PC-3 (cell line): ENCODE data around the gene LINC01488. TPM values are rescaled to one million over a fixed set of nuclear protein-coding genes. Genes with fewer than 3 reads are reported as not detected.

Experiments
- ATAC-seq: fragments of 200-7000 bp; cut with Tn5 transposase; 2 replicates; pipeline ENCODE4 v1.9.1; 2020; ENCODE audit warnings: mild to moderate bottlenecking, moderate library complexity
- BruUV-seq: library from RNA; stranded (reverse); fragments of 400-500 nt; replicated peaks from 2 replicates; lab custom pipeline; 2021; lab: Mats Ljungman, UMichigan
- CTCF ChIA-PET: fragments of 300-600 bp; sonication (Branson Sonifier 250); formaldehyde crosslinking; loops from one replicate; lab custom pipeline; 2022; ENCODE audit warnings: antibody characterized with exemption; lab: Charles Lee
- POLR2A ChIA-PET: fragments of 300-600 bp; sonication (Branson Sonifier 250); formaldehyde crosslinking; loops from one replicate; lab custom pipeline; 2022; ENCODE audit warnings: antibody characterized with exemption; ENCODE audit not compliant: unreplicated experiment; lab: Charles Lee
- DNase-seq: peaks from one replicate; pipeline ENCODE4 v3.0.0-alpha.2; 2015
- H2AFZ ChIP-seq: fragments of 300-600 bp; sonication (generic); 2 replicates; pipeline ENCODE4 v1.6.0; 2016; ENCODE audit warnings: antibody characterized with exemption, low read length
- H3F3A ChIP-seq: fragments of 300-600 bp; sonication (generic); one replicate; pipeline ENCODE4 v1.6.0; 2017; ENCODE audit warnings: antibody characterized with exemption, low read length, control low read depth, mild to moderate bottlenecking; ENCODE audit not compliant: unreplicated experiment
- H3K27ac ChIP-seq: fragments of 300-600 bp; sonication (generic); 2 replicates; pipeline ENCODE4 v1.5.1; 2016; ENCODE audit warnings: mild to moderate bottlenecking, low read length
- H3K27me3 ChIP-seq: fragments of 300-600 bp; sonication (generic); 2 replicates; pipeline ENCODE4 v1.6.1; 2016; ENCODE audit warnings: low read length, mixed read lengths
- H3K36me3 ChIP-seq: fragments of 300-600 bp; sonication (generic); 2 replicates; pipeline ENCODE4 v1.6.1; 2016; ENCODE audit warnings: low read depth, mixed run types, low read length, mixed read lengths
- H3K4me1 ChIP-seq: fragments of 300-600 bp; sonication (generic); 2 replicates; pipeline ENCODE4 v1.5.1; 2016; ENCODE audit warnings: low read length; ENCODE audit not compliant: insufficient read depth
- H3K4me2 ChIP-seq: fragments of 300-600 bp; sonication (generic); 2 replicates; pipeline ENCODE4 v1.6.0; 2016; ENCODE audit warnings: low read length
- H3K4me3 ChIP-seq: fragments of 300-600 bp; sonication (generic); 2 replicates; pipeline ENCODE4 v1.5.1; 2016; ENCODE audit warnings: mild to moderate bottlenecking, low read length, mixed read lengths
- H3K79me2 ChIP-seq: fragments of 300-600 bp; sonication (generic); 2 replicates; pipeline ENCODE4 v1.6.1; 2017; ENCODE audit warnings: low read length, mixed read lengths
- H3K9ac ChIP-seq: fragments of 300-600 bp; sonication (generic); 2 replicates; pipeline ENCODE4 v1.6.0; 2016; ENCODE audit warnings: mild to moderate bottlenecking, low read length
- H3K9me2 ChIP-seq: fragments of 300-600 bp; sonication (generic); replicated peaks from 2 replicates; pipeline ENCODE4 v1.6.1; 2016; ENCODE audit warnings: mixed run types, low read length, mixed read lengths
- H3K9me3 ChIP-seq: fragments of 300-600 bp; sonication (generic); 2 replicates; pipeline ENCODE4 v1.6.1; 2016; ENCODE audit warnings: low read length, mixed read lengths
- H4K20me1 ChIP-seq: fragments of 300-600 bp; sonication (generic); 2 replicates; pipeline ENCODE4 v1.6.1; 2016; ENCODE audit warnings: low read length, mixed read lengths
- CTCF ChIP-seq: fragments of 300-600 bp; sonication (generic); conservative IDR thresholded peaks from 2 replicates; pipeline ENCODE4 v1.5.1; 2017; ENCODE audit warnings: antibody characterized with exemption, low read depth, mild to moderate bottlenecking, low read length
- EZH2 ChIP-seq: fragments of 300-600 bp; sonication (generic); IDR thresholded peaks from one replicate; pipeline ENCODE4 v1.6.1; 2017; ENCODE audit warnings: antibody characterized with exemption, mild to moderate bottlenecking, low read length; ENCODE audit not compliant: unreplicated experiment
- EZH2phosphoT487 ChIP-seq: fragments of 300-600 bp; sonication (generic); IDR thresholded peaks from 2 replicates; pipeline ENCODE4 v1.6.1; 2018; ENCODE audit warnings: mild to moderate bottlenecking, antibody characterized with exemption, low read length, borderline replicate concordance
- intact Hi-C: fragments of 100-400 bp; cut with micrococcal nuclease; formaldehyde crosslinking; loops from 2 replicates; pipeline ENCODE4 v1.9.0; 2023
- total RNA-seq: library from RNA; depleted of rRNA; stranded (reverse); fragments of >200 nt; gene quantifications from 2 replicates; pipeline ENCODE4 v1.2.3, GENCODE V29; 2014

The LINC01488 gene
- total RNA-seq, 1 experiment from 2014 or later = not detected

DNA sequence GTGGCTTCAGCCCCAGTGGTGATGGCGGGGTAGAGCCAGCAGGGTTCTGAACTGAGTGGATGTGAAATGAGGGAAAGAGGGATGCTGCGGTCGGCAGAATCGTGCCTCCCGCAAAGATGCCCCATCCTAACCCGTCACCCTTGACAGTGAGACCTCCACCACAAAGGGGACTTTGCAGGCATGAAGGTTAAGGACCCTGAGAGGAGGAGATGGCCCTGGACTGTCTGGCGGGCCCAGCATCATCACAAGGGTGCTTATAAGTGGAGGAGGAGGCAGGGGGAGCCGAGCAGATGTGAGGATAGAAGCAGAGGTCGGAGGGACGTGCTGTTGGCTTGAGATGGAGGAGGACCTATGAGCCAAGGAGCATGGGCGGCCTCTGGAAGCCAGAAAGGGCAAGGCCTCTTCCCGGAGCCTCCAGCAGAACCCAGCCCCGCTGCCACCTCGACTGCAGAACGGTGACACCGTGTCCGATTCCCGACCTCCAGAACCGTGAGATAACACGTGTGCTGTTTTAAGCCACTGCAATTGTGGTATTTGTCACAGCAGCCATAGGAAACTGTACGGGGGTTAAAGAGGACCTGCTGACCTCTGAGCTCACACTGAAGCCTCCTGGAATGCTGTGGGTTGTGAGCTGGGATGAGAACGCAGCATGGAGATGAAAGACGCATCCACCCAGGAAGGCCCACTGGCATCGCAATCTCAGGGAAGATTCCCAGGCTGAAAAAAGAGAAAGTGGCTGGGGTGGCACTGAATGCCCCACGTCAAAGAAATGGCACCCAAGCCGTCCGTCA is 10.9 kb downstream of the LINC01488 start:
- Histone ChIP-seq H3K36me3 (no peaks in the 10 kb centered on the region), H3F3A (no peaks in the 10 kb centered on the region), H3K9ac (no peak overlapping the region), H3K4me2 (no peak overlapping the region), H3K4me3 (no peak overlapping the region), H4K20me1 (no peaks in the 10 kb centered on the region), H2AFZ (no peak overlapping the region), H3K9me3 (no peaks in the 10 kb centered on the region), H3K79me2 (no peaks in the 10 kb centered on the region), H3K27ac (no peak overlapping the region), H3K9me2 (no peaks in the 10 kb centered on the region), H3K4me1 (peaks cover 11% of the 10 kb centered on the region), H3K27me3 (no peaks in the 10 kb centered on the region)
- DNase-seq (no peak), ATAC-seq (no peak)
- BruUV-seq = no TSS peak
- ChIA-PET CTCF (no interaction called here), POLR2A (no interaction called here)
- intact Hi-C loops = no loop called here
- no peak for TF ChIP-seq CTCF

DNA sequence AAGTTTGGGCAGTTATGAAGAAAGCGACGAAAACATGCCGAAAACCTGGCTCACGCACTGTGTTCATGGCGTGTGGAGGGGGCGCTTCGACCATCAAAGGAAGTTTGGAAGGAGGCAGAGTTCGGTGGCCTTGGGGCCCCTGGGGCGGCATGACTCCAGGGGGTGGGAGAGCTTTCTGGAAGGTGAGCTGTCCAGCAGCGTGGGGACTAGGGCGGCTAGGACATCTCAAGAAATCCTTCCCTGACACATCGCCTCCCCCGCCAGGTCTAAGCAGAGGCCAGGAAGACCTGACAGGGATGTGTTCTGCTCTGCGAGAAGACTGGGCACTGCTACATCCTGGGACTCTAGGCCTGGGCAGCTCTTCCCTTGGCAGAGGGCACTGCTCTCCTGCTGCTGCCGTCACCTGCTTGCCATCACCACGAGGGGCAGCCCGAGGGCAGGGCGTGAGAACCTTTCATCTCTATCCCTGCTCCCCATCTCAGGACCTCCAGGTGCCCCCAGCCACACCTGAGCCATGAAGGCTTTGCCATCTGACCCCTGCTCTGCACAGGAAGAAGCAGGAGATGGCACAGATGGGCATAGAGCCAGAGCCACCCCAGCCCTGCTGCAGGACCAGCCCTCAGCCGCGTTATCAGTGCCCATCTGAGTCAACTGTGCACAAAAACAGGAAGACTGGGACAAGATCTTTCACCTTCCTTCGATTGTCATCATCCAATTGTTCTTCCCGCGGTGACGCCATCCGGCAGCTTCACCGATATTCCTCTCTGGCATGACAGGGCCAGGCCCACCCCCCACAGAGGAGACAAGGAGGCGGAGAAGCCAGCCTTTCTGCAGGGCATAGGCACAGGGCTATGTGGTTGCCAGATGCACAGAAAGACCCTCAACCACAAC is 12.7 kb downstream of the LINC01488 start:
- Histone ChIP-seq H3K4me3 (no peak overlapping the region), H3K79me2 (no peaks in the 10 kb centered on the region), H3K4me2 (no peak overlapping the region), H3K27ac (no peak overlapping the region), H3K9me2 (no peaks in the 10 kb centered on the region), H3K9me3 (no peaks in the 10 kb centered on the region), H3K27me3 (no peaks in the 10 kb centered on the region), H4K20me1 (no peaks in the 10 kb centered on the region), H3K36me3 (no peaks in the 10 kb centered on the region), H3K9ac (no peak overlapping the region), H3F3A (no peaks in the 10 kb centered on the region), H2AFZ (no peak overlapping the region), H3K4me1 (peaks cover 14% of the 10 kb centered on the region)
- POLR2A ChIA-PET = no interaction called here
- ATAC-seq (no peak), DNase-seq (no peak)
- intact Hi-C loops = no loop called here
- no TSS peak for BruUV-seq
- CTCF ChIA-PET = no interaction called here
- no peak for TF ChIP-seq CTCF
- no peak for TF ChIP-seq EZH2phosphoT487
- TF ChIP-seq EZH2 = no peak
